Measurements from ENCODE around the gene LSM2. TPM values are rescaled to one million over a fixed set of nuclear protein-coding genes. Genes with fewer than 3 reads are reported as not detected.

The LSM2 gene
- total and polyA plus RNA-seq, 3 experiments from 2014 or later: 80.8 to 172 (median 160) TPM

DNA sequence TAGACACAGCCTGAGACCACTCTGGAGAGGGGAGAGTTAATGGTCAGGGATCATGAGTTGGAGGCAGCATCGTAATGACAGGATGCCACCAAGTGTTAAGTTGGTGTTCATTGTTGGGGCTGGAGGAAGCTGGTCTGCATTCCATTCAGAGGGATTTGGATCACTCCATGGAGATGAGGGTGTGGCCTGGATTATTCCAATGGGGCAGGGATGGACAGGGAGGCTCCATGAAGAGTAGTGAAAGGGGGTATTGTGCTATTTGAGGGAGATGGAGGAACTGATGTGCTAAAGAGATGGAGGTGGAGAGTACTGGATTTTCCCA, 43.2 kb downstream of the LSM2 start:
- Histone ChIP-seq H3K27me3 (ENCODE audit: insufficient read depth, low read length, poor library complexity, severe bottlenecking) (no peaks in the 10 kb centered on the region), H3K36me3 (ENCODE audit: insufficient read depth, low read length) (peaks cover 6% of the 10 kb centered on the region), H3K4me3 (ENCODE audit: low read length) (no peak overlapping the region), H3K27ac (ENCODE audit: low read depth, low read length) (no peak overlapping the region), H3K4me1 (ENCODE audit: insufficient read depth, low read length) (no peaks in the 10 kb centered on the region), H3K9me3 (ENCODE audit: low read length) (no peaks in the 10 kb centered on the region)
- no peaks in the 10 kb centered on the region for H3K4me1 Mint-ChIP-seq
- H3K27me3 Mint-ChIP-seq: no peaks in the 10 kb centered on the region
- H3K27ac Mint-ChIP-seq: peak overlapping the region in 4 of 8 donors; percentile 33 to 70 (median 44)
- H3K9me3 Mint-ChIP-seq: no peaks in the 10 kb centered on the region
- H3K4me3 Mint-ChIP-seq: no peak overlapping the region
- ChIA-PET POLR2A (no interaction called here), CTCF (no interaction called here)
- no peak for DNase-seq
- peaks cover 0 to 12% (median 8%) of the 10 kb centered on the region in 3 donors for H3K36me3 Mint-ChIP-seq

GRCh38 chr6:31762878-31763618, 43.7 kb downstream of the LSM2 start:
- POLR2A ChIA-PET: no interaction called here
- H3K4me3 ChIP-seq (ENCODE audit: low read length): no peak overlapping the region
- no peak for DNase-seq
- H3K27me3 ChIP-seq (ENCODE audit: insufficient read depth, low read length, poor library complexity, severe bottlenecking): no peaks in the 10 kb centered on the region
- H3K4me1 ChIP-seq (ENCODE audit: insufficient read depth, low read length): no peaks in the 10 kb centered on the region
- Mint-ChIP-seq H3K36me3 (peaks cover 0 to 12% (median 8%) of the 10 kb centered on the region in 3 donors), H3K4me1 (no peaks in the 10 kb centered on the region), H3K27me3 (no peaks in the 10 kb centered on the region), H3K4me3 (no peak overlapping the region), H3K9me3 (no peaks in the 10 kb centered on the region), H3K27ac (peak overlapping the region in 3 of 8 donors; percentile 38 to 70 (median 56))
- H3K27ac ChIP-seq (ENCODE audit: low read depth, low read length): no peak overlapping the region
- peaks cover 6% of the 10 kb centered on the region for H3K36me3 ChIP-seq (ENCODE audit: insufficient read depth, low read length)
- H3K9me3 ChIP-seq (ENCODE audit: low read length): no peaks in the 10 kb centered on the region
- CTCF ChIA-PET: no interaction called here

DNA sequence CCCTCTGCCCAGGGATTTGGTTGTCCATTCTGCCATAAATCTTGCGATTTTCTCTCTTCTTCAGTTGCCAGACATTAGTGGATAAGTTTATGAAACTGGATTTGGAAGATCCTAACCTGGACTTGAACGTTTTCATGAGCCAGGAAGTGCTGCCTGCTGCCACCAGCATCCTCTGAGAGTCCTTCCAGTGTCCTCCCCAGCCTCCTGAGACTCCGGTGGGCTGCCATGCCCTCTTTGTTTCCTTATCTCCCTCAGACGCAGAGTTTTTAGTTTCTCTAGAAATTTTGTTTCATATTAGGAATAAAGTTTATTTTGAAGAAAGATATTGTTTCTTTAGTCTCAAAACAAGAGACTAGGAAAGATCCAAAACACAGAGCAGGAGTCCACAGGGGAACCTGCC, 44.4 kb downstream of the LSM2 start, which contains the start of gene SAPCD1:
Gene SAPCD1 (plus strand): TSS at position 301 of the 400 bp plus-strand sequence. CDS start 399 bp downstream, outside the sequence.
- Histone ChIP-seq H3K9me3 (ENCODE audit: low read length) (no peaks in the 10 kb centered on the region), H3K27me3 (ENCODE audit: insufficient read depth, low read length, poor library complexity, severe bottlenecking) (no peaks in the 10 kb centered on the region), H3K4me1 (ENCODE audit: insufficient read depth, low read length) (no peaks in the 10 kb centered on the region), H3K36me3 (ENCODE audit: insufficient read depth, low read length) (peaks cover 6% of the 10 kb centered on the region), H3K27ac (ENCODE audit: low read depth, low read length) (no peak within 1 kb of the TSS), H3K4me3 (ENCODE audit: low read length) (no peak within 1 kb of the TSS)
- POLR2A ChIA-PET: no interaction called here
- no peaks in the 10 kb centered on the region for H3K27me3 Mint-ChIP-seq
- peaks cover 0 to 12% (median 8%) of the 10 kb centered on the region in 3 donors for H3K36me3 Mint-ChIP-seq
- H3K4me1 Mint-ChIP-seq: no peaks in the 10 kb centered on the region
- CTCF ChIA-PET: no interaction called here
- H3K9me3 Mint-ChIP-seq: no peaks in the 10 kb centered on the region
- no peak within 1 kb of the TSS for H3K4me3 Mint-ChIP-seq
- peak within 1 kb of the TSS in 5 of 8 donors; percentile 24 to 70 (median 45) for H3K27ac Mint-ChIP-seq
- no peak for DNase-seq

GRCh38 chr6:31761343-31761742, 45.4 kb downstream of the LSM2 start:
- Mint-ChIP-seq H3K36me3 (peaks cover 0 to 12% (median 8%) of the 10 kb centered on the region in 3 donors), H3K27me3 (no peaks in the 10 kb centered on the region), H3K27ac (peak overlapping the region in 1 of 8 donors; percentile 23), H3K4me3 (no peak overlapping the region), H3K9me3 (no peaks in the 10 kb centered on the region), H3K4me1 (no peaks in the 10 kb centered on the region)
- H3K4me3 ChIP-seq (ENCODE audit: low read length): no peak overlapping the region
- H3K36me3 ChIP-seq (ENCODE audit: insufficient read depth, low read length): peaks cover 6% of the 10 kb centered on the region
- POLR2A ChIA-PET: no interaction called here
- H3K4me1 ChIP-seq (ENCODE audit: insufficient read depth, low read length): no peaks in the 10 kb centered on the region
- no peak overlapping the region for H3K27ac ChIP-seq (ENCODE audit: low read depth, low read length)
- no peaks in the 10 kb centered on the region for H3K27me3 ChIP-seq (ENCODE audit: insufficient read depth, low read length, poor library complexity, severe bottlenecking)
- CTCF ChIA-PET: interaction anchor here (0.6 to 1.5 kb wide), 2 partner anchors 8 to 27 kb away, joined by 3 to 5 read pairs; no protein-coding TSS in a partner anchor
- H3K9me3 ChIP-seq (ENCODE audit: low read length): no peaks in the 10 kb centered on the region
- no peak for DNase-seq

DNA sequence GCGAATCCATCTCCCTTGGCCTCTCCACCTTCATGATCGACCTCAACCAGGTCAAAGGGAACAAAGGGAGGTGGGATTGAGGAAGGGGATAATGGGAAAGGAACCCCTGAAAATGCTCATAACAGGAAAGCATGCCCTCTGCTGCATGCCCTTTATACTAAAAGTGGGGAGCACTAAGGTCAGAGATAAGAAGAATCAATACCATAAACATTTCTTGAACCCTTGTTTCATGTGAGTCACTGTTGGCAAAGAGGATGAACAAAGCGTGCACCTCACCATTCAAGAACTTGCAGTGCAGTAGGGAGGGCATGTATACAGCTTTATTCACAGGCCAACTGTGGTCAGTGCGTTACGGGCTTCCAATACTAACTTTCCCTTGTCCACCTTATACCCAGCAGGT, 46.0 kb downstream of the LSM2 start:
- H3K27ac Mint-ChIP-seq: no peak overlapping the region
- H3K4me3 Mint-ChIP-seq: no peak overlapping the region
- no peaks in the 10 kb centered on the region for H3K4me1 ChIP-seq (ENCODE audit: insufficient read depth, low read length)
- peaks cover 6% of the 10 kb centered on the region for H3K36me3 ChIP-seq (ENCODE audit: insufficient read depth, low read length)
- H3K9me3 Mint-ChIP-seq: no peaks in the 10 kb centered on the region
- CTCF ChIA-PET: interaction anchor here (1.5 kb wide), 1 partner anchor 9 kb away, joined by 5 read pairs; no protein-coding TSS in a partner anchor
- POLR2A ChIA-PET: no interaction called here
- no peaks in the 10 kb centered on the region for H3K27me3 ChIP-seq (ENCODE audit: insufficient read depth, low read length, poor library complexity, severe bottlenecking)
- no peaks in the 10 kb centered on the region for H3K9me3 ChIP-seq (ENCODE audit: low read length)
- H3K36me3 Mint-ChIP-seq: peaks cover 0 to 12% (median 8%) of the 10 kb centered on the region in 3 donors
- no peaks in the 10 kb centered on the region for H3K27me3 Mint-ChIP-seq
- no peaks in the 10 kb centered on the region for H3K4me1 Mint-ChIP-seq
- H3K4me3 ChIP-seq (ENCODE audit: low read length): no peak overlapping the region
- H3K27ac ChIP-seq (ENCODE audit: low read depth, low read length): no peak overlapping the region
- DNase-seq: no peak

DNA sequence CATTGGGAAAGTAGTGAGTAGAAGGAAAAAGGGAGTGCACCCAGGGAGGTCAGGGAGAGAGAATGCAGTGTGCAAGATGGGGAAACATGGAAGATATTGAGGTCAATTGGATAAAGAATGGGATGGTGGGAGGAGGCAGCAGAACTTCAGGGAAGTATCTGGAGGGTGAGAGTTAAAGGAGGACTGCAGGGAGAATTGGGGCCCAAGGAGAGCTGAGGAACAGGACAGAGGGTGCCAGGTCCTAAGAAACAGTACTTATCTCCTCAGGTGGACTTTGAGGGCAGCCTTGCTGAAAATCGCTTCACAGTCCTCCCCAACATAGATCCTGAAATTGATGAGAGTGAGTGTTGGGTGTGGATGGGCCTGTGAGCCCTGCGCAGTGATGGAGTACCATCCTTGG, 48.5 kb downstream of the LSM2 start:
- Mint-ChIP-seq H3K9me3 (no peaks in the 10 kb centered on the region), H3K27ac (peak overlapping the region in 1 of 8 donors; percentile 47), H3K36me3 (peaks cover 0 to 12% (median 6%) of the 10 kb centered on the region in 3 donors), H3K27me3 (no peaks in the 10 kb centered on the region), H3K4me1 (no peaks in the 10 kb centered on the region), H3K4me3 (no peak overlapping the region)
- H3K9me3 ChIP-seq (ENCODE audit: low read length): no peaks in the 10 kb centered on the region
- H3K4me3 ChIP-seq (ENCODE audit: low read length): no peak overlapping the region
- ChIA-PET CTCF (no interaction called here), POLR2A (no interaction called here)
- H3K27me3 ChIP-seq (ENCODE audit: insufficient read depth, low read length, poor library complexity, severe bottlenecking): no peaks in the 10 kb centered on the region
- H3K27ac ChIP-seq (ENCODE audit: low read depth, low read length): no peak overlapping the region
- peaks cover 6% of the 10 kb centered on the region for H3K36me3 ChIP-seq (ENCODE audit: insufficient read depth, low read length)
- DNase-seq: no peak
- no peaks in the 10 kb centered on the region for H3K4me1 ChIP-seq (ENCODE audit: insufficient read depth, low read length)

DNA sequence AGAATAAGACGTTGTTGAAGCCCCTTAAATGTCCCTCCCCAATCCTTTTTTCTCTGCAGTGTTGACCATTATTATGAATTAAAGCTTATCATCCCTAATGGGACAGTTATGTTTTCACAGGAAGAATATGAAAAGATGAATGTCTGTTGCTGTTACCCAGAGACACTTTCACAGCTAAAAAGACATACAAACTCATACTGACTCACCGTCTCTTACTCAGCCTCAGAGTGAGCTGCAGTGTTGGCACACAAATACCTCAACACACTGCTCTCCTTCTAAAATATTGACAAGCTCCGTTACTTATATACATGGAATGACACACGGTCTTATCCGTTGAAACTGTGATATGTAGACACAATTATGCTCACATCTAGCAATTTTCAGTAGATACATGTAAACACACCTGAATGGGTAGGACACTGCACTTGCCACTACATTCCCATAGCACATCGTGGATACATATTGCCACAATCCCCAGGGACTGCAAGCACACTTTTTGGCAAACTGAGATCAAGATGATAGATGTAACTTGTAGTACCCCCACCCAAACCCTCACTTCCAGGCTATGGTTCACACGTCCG, 53.9 kb downstream of the LSM2 start:
- CTCF ChIA-PET: no interaction called here
- H3K27ac Mint-ChIP-seq: no peak overlapping the region
- H3K4me3 Mint-ChIP-seq: no peak overlapping the region

DNA sequence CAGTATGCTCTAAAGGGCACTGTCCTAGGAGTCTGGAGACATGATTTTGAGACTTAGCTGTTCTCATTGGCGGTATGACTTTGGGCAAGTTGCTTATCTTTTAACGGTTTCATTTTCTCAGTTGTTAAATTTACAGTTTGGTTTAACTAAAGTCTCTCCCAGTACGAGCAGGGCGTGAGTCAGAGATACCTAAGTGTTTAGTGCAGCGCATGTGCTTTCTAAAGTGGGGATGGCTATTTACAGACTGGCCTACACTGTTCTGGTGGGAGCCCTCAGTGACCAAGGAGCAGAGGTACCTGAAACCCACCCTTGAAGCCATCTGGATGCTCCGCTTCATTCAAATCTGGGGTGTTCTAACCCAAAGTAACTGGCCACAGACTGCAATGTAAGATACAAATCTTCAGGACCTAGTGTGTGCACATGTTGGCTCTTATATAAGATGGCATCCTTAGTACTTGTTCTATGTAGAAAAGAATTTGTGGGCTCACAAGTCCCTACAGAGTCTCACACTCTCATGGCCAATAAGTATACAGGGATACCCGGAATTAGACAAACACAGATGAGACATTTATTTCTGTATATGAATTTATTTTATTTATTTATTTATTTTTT, 56.2 kb downstream of the LSM2 start:
- peak overlapping the region in 1 of 8 donors; percentile 38 for H3K27ac Mint-ChIP-seq
- H3K9me3 Mint-ChIP-seq: no peaks in the 10 kb centered on the region
- H3K27me3 Mint-ChIP-seq: peaks cover 0 to 1% of the 10 kb centered on the region in 2 donors
- H3K4me3 Mint-ChIP-seq: no peak overlapping the region
- Histone ChIP-seq H3K4me3 (ENCODE audit: low read length) (no peak overlapping the region), H3K4me1 (ENCODE audit: insufficient read depth, low read length) (no peaks in the 10 kb centered on the region), H3K27ac (ENCODE audit: low read depth, low read length) (no peak overlapping the region), H3K36me3 (ENCODE audit: insufficient read depth, low read length) (no peaks in the 10 kb centered on the region), H3K27me3 (ENCODE audit: insufficient read depth, low read length, poor library complexity, severe bottlenecking) (no peaks in the 10 kb centered on the region), H3K9me3 (ENCODE audit: low read length) (no peaks in the 10 kb centered on the region)
- H3K36me3 Mint-ChIP-seq: peaks cover 0 to 4% (median under 1%) of the 10 kb centered on the region in 3 donors
- POLR2A ChIA-PET: no interaction called here
- no peak for DNase-seq
- CTCF ChIA-PET: no interaction called here
- no peaks in the 10 kb centered on the region for H3K4me1 Mint-ChIP-seq

More for the DNA sequence above, 53.9 kb downstream of the LSM2 start:
- Histone ChIP-seq H3K27ac (ENCODE audit: low read depth, low read length) (no peak overlapping the region), H3K4me1 (ENCODE audit: insufficient read depth, low read length) (no peaks in the 10 kb centered on the region), H3K36me3 (ENCODE audit: insufficient read depth, low read length) (no peaks in the 10 kb centered on the region), H3K9me3 (ENCODE audit: low read length) (no peaks in the 10 kb centered on the region), H3K27me3 (ENCODE audit: insufficient read depth, low read length, poor library complexity, severe bottlenecking) (no peaks in the 10 kb centered on the region), H3K4me3 (ENCODE audit: low read length) (no peak overlapping the region)
- Mint-ChIP-seq H3K9me3 (no peaks in the 10 kb centered on the region), H3K4me1 (no peaks in the 10 kb centered on the region), H3K27me3 (no peaks in the 10 kb centered on the region), H3K36me3 (peaks cover 0 to 2% (median 0%) of the 10 kb centered on the region in 3 donors)
- POLR2A ChIA-PET: interaction anchor here (0.6 kb wide), 1 partner anchor 15 kb away, joined by 4 read pairs; no protein-coding TSS in a partner anchor
- DNase-seq: no peak
